Measurements from ENCODE around the gene TF.
A peak's percentile ranks its signal among the peaks of the same experiment; 100 is the strongest.
"Not testable (repeated sequence)": the region's sequence is repeated elsewhere in the genome, so short reads cannot be mapped to it uniquely, and the experiment has no call there.

Gene TF

DNA sequence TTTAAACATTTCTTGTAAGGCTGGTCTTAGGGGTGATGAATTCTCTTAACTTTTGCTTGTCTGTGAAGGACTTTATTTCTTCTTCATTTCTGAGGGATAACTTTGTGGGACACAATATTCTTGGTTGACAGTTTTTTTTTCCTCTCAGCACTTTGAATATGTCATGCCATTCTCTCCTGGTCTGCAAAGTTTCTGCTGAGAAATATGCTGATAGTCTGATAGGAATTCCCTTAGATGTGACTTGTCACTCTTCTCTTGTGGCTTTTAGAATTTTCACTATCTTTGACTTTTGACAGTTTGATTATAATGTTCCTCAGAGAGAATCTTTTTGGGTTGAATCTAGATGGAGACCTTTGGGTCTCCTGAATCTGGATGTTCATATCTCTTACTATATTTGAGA, 23.3 kb upstream of the TF start:
- in situ Hi-C loops (cut with HindIII; ENCODE audit: low pct_unique_long_range_greater_than_20kb, low sequenced_read_pairs) = no loop called here
- DNase-seq (ENCODE audit: low read depth in 1 of 2, low spot score in 1 of 2) = no peak
- TF ChIP-seq JUND (IDR thresholded peaks at IDR 0.05; ENCODE audit: low read depth) = no peak

DNA sequence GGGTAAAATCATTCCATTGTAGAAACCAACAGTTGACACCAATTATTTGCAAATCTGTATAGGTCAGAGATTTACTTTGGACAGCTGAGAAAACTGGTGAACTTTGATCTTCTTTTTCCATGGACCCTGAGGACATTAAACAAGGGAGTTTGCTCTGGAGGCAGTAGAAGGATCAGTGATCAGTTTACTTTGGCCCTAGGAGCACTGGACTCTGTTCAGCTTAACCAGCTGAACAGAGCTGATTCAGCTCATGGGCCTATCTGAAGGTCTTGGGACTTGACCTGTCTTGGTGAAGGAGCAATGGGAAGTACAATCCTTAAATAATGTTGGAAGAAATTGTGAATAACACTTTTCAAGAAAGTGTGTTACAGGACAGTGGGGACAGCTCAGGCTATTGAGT, 15.2 kb upstream of the TF start:
- in situ Hi-C loops (cut with HindIII; ENCODE audit: low pct_unique_long_range_greater_than_20kb, low sequenced_read_pairs) = no loop called here
- no peak for TF ChIP-seq JUND (IDR thresholded peaks at IDR 0.05; ENCODE audit: low read depth)
- DNase-seq (ENCODE audit: low read depth in 1 of 2, low spot score in 1 of 2) = no peak

GRCh38 chr3:133732231-133732630, 14.0 kb upstream of the TF start:
- in situ Hi-C loops (cut with HindIII; ENCODE audit: low pct_unique_long_range_greater_than_20kb, low sequenced_read_pairs); DNase-seq (ENCODE audit: low read depth in 1 of 2, low spot score in 1 of 2): not testable (repeated sequence)

- DNase-seq (ENCODE audit: low read depth in 1 of 2, low spot score in 1 of 2) = no peak
- TF ChIP-seq JUND (IDR thresholded peaks at IDR 0.05; ENCODE audit: low read depth) = no peak
- in situ Hi-C loops (cut with HindIII; ENCODE audit: low pct_unique_long_range_greater_than_20kb, low sequenced_read_pairs) = no loop called here
Measured at GRCh38 chr3:133733226-133733625, 13.0 kb upstream of the TF start.

GRCh38 chr3:133734305-133734704, 11.9 kb upstream of the TF start:
- DNase-seq (ENCODE audit: low read depth in 1 of 2, low spot score in 1 of 2) = no peak
- in situ Hi-C loops (cut with HindIII; ENCODE audit: low pct_unique_long_range_greater_than_20kb, low sequenced_read_pairs) = no loop called here
- TF ChIP-seq JUND (IDR thresholded peaks at IDR 0.05; ENCODE audit: low read depth) = no peak

- DNase-seq (ENCODE audit: low read depth in 1 of 2, low spot score in 1 of 2) = peak in 1 of 2 experiments; percentile 91
- no peak for TF ChIP-seq JUND (IDR thresholded peaks at IDR 0.05; ENCODE audit: low read depth)
- in situ Hi-C loops (cut with HindIII; ENCODE audit: low pct_unique_long_range_greater_than_20kb, low sequenced_read_pairs) = no loop called here
Measured at GRCh38 chr3:133742351-133743091, 3.7 kb upstream of the TF start.

- no peak for TF ChIP-seq JUND (IDR thresholded peaks at IDR 0.05; ENCODE audit: low read depth)
- in situ Hi-C loops (cut with HindIII; ENCODE audit: low pct_unique_long_range_greater_than_20kb, low sequenced_read_pairs) = no loop called here
- no peak for DNase-seq (ENCODE audit: low read depth in 1 of 2, low spot score in 1 of 2)
Measured at GRCh38 chr3:133744241-133744640, 2.0 kb upstream of the TF start.

DNA sequence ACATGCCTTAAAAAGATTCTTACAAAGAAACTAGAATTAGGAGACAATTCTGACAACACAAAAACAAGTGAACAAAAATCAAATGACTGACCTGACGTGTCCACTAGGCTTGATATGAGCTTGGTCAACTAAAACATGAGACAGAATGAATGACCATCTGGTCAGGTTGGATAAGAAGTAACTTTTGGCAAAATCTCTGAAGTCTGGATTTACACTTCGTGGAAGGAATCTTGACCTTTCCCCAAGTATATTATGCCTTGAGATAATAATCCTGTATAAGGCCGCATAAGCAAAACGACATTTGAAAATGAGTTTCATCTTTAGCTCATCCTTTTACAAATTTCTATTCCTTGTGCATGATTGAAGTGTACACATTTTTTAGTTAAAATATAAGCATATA, 1.1 kb upstream of the TF start:
- no peak for DNase-seq (ENCODE audit: low read depth in 1 of 2, low spot score in 1 of 2)
- in situ Hi-C loops (cut with HindIII; ENCODE audit: low pct_unique_long_range_greater_than_20kb, low sequenced_read_pairs) = no loop called here

DNA sequence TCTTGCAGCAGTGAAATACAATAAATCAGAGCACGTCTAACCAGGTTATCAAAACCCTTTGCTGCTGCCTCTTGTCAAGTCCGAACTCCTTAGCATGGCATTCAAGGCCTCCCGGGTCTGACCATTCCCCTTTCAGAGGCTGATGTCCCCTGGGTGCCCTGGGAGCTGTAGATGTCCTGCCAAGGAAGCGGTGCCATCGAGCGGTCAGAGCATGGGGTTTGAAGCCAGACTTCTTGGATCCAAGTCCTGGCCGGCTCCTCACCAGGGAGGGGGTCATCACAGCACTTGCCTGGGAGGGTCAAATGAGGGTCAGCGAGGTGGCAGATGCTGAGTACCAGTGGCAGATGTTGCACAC, 496 bp downstream of the TF start:
- no peak for DNase-seq (ENCODE audit: low read depth in 1 of 2, low spot score in 1 of 2)
- in situ Hi-C loops (cut with HindIII; ENCODE audit: low pct_unique_long_range_greater_than_20kb, low sequenced_read_pairs) = no loop called here
- TF ChIP-seq JUND (IDR thresholded peaks at IDR 0.05; ENCODE audit: low read depth) = no peak

More for the DNA sequence above, 1.1 kb upstream of the TF start:
- no peak for TF ChIP-seq JUND (IDR thresholded peaks at IDR 0.05; ENCODE audit: low read depth)

GRCh38 chr3:133747373-133747772, 1.2 kb downstream of the TF start:
- in situ Hi-C loops (cut with HindIII; ENCODE audit: low pct_unique_long_range_greater_than_20kb, low sequenced_read_pairs) = no loop called here

GRCh38 chr3:133747907-133748639, 1.9 kb downstream of the TF start:
- no peak for TF ChIP-seq JUND (IDR thresholded peaks at IDR 0.05; ENCODE audit: low read depth)
- no peak for DNase-seq (ENCODE audit: low read depth in 1 of 2, low spot score in 1 of 2)
- in situ Hi-C loops (cut with HindIII; ENCODE audit: low pct_unique_long_range_greater_than_20kb, low sequenced_read_pairs) = no loop called here

More at GRCh38 chr3:133747373-133747772, 1.2 kb downstream of the TF start:
- DNase-seq (ENCODE audit: low read depth in 1 of 2, low spot score in 1 of 2) = no peak
- no peak for TF ChIP-seq JUND (IDR thresholded peaks at IDR 0.05; ENCODE audit: low read depth)

GRCh38 chr3:133749427-133750258, 3.5 kb downstream of the TF start:
- in situ Hi-C loops (cut with HindIII; ENCODE audit: low pct_unique_long_range_greater_than_20kb, low sequenced_read_pairs) = no loop called here
- no peak for DNase-seq (ENCODE audit: low read depth in 1 of 2, low spot score in 1 of 2)
- TF ChIP-seq JUND (IDR thresholded peaks at IDR 0.05; ENCODE audit: low read depth) = no peak

DNA sequence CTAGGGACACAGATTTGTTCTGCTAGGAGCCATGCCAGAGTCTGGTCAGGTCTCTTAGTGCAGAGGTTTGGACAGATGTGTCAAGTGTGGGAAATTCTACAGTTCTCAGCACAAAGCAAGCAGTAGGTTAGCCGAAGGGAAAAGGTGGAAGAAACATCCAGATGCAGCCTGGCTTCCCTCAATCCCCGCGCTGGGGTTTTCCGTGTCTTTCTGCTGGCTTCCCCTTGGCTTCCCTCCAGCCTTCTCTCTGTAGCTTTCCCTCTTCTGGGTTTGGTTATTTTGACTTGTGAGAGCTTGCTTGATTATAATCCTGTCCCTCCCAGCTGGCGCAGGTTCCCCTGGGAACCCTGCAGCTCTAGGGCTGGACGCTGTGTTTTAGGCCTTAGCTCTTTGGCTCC, 4.1 kb downstream of the TF start:
- TF ChIP-seq JUND (IDR thresholded peaks at IDR 0.05; ENCODE audit: low read depth) = no peak
- no peak for DNase-seq (ENCODE audit: low read depth in 1 of 2, low spot score in 1 of 2)
- in situ Hi-C loops (cut with HindIII; ENCODE audit: low pct_unique_long_range_greater_than_20kb, low sequenced_read_pairs) = no loop called here
